DMS114 treated with DMSO at 0.1 percent for 48 hours (cell line): ENCODE measurements around the gene ZBTB7C.
"Not testable (repeated sequence)": the region's sequence is repeated elsewhere in the genome, so short reads cannot be mapped to it uniquely, and the experiment has no call there.

Experiments
- DNase-seq: peaks from one replicate; lab custom pipeline; 2025; ENCODE audit not compliant: unreplicated experiment; lab: John Stamatoyannopoulos, UW

ZBTB7C gene

GRCh38 chr18:48408727-48409590 lies at the start of gene ZBTB7C:
ZBTB7C (minus strand) TSS chr18:48409383.
- DNase-seq, result no peak

GRCh38 chr18:48456838-48457237 lies 47.7 kb upstream of the ZBTB7C start:
- no peak for DNase-seq

DNA sequence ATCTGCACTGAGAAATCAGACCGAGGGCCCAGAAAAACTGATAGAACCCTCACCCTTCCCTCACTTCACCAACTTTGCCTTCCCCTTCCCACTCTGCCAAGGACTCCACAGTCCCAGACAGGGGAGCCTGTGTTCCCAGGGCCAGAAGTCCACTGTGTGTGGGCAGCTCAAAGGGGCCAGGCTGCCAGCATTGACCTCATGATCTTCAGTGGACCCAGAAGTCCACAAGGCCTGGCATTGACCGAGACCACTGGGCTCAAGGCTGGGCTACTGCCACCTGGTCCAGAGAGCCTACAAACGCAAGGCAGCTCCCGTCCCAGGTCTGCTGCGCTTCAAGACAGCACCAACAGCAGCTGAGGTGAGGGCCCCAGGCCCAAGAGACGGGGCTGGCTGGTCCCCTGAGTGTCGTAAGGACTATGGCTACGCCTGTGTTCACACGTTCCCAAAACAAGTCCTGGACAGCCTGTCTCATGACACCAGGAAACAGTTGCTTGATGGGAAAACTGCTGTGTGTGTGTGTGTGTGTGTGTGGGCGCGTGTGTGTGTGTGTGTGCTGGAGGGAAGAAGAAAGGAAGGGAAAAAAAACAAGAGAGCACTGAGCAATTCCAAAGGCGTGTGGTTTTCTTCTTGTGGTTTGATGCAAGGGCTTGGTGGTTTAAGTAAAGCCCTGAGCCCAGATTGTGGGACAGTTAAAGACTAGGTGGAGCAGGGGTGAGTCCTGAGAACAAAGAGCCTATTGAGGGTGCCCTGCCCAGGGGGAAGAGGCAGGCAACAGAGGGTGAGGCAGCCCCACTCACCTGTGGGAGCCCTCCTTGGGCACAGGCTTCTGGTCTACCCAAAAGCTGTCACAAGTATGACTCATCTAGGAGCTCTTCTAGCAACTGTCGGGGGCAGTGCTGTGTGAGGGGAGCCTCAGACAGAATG lies 46.6 kb upstream of the ZBTB7C start:
- DNase-seq, result no peak

GRCh38 chr18:48454261-48454757 lies 45.1 kb upstream of the ZBTB7C start:
- DNase-seq, result no peak

DNA sequence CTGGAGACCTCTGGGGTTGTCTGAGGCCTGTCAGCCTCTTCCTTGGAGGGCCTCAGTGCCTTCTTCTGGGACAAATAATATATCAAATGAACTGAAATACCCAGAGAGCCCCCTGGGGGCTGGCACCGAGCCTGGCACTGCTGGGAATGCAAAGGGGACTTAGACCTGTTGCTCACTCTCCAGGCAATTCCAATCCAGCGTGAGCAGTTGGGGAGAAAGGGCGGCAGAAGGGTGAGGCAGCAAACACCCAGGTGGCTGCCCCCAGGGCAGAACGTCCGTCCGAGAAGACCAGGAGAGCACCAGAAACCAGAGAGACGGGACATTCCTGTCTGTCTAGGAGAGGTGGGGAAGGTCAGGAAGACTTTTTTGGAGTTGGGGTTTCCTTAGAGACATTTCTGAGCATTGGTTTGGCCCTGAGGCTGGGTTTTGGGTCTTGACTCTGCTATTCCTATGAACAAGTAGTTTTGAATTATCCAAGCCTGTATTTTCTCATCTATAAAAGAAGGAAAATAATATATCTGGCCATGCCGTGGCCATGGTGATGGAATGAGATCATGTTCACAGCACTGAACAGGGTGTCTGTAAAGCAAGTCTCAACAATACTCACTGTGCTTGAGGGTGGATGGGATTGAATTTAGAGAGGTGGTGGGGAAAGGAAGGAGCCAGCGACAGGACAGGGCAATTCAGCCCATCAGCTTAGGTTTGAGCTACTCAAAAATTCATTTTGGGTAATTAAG lies 44.3 kb upstream of the ZBTB7C start:
- no peak for DNase-seq

DNA sequence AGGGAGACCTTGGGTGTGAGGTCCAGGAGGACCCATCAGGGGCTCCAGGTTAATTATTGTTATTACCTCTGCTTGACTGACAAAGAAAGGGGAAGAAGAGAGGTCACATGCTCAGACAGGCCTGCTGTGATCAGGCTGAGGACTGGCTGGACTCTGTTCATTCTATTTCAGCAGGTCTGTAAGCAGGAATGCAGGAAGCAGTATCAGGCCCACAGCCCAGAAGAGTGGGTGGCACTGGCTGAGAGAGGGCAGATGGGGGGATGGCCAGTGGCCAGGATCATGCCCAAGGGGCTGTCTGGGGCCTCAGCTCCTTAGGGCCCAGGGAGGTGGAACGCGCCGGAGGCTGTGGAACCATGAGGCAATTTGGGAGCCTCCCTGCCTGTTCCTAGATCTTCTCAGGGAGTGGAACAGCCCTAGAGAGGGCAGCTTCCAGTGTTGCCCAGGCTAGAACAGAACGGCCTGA lies 43.7 kb upstream of the ZBTB7C start:
- DNase-seq, result no peak

GRCh38 chr18:48450685-48451084 lies 41.5 kb upstream of the ZBTB7C start:
- no peak for DNase-seq

DNA sequence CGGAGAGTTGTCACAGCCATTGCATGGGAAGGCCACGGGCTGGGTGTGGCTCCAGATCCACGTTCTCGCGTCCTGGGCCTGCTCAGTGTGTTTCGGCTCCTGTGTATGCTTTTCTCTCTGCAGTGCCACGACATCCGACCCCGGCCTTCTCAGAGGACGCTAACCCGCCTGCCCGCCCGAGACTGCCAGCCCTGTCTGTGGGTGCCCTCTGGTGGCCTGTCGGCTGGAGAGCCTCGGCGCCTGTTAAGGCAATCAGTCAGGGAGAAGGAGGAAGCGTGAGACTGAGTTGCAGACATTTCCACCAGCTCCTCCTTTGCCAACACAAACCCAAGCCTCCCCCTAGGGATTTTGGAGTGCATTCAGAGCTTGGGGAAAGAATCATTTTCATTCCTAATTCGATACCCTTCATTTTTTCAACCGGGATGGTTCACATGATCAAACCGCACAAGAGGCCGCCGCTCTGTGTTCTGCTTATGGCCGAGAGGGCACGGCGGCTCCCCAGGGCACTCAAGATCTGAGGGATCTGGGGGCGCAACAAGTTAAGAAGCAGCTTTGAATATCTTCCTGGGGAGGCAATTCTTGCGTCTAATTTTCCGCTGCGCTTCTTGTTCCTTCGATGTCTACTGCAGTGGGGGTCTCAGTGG lies 37.5 kb upstream of the ZBTB7C start:
- peak; percentile 53 for DNase-seq

DNA sequence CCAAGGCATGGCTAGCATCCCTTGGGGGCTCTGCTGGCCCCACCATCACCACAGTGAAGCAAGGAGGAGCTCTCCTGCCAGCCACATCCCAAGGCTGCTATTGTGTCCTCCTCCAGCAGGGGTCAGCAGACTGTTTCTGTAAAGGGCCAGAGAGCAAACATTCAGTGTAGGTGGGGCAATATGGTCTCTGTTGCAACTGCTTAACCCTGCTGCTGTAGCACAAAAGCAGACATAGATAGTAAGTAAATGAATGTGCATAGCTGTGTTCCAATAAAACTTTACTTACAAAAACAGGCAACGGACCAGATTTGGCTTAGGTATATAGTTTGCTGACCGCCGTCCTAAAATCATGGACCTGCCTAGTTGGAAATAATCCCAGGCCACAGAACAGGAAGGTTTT lies 36.4 kb upstream of the ZBTB7C start:
- peak; percentile 39 for DNase-seq

GRCh38 chr18:48442761-48443160 lies 33.6 kb upstream of the ZBTB7C start:
- DNase-seq, result no peak

GRCh38 chr18:48441405-48441881 lies 32.3 kb upstream of the ZBTB7C start:
- DNase-seq, result no peak

DNA sequence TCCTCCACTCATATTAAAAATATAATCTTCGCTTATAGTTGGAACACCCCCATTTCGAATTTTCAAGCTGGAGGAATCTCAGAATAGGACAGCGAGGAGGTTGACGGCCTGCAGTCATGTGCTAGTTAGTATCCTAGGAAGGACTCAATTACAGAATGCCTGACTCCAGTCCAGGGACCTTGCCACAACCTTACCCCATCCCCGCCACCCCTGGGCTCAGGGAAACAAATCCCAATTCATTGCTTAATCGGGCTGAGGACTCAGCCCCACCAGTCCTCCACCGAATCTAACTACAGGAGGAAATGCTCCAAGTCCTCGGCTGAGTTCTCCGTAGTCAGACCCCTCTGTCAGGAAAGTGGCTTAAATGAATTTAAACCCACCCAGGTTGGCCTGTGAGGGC lies 31.7 kb upstream of the ZBTB7C start:
- DNase-seq, result no peak

GRCh38 chr18:48436907-48437306 lies 27.7 kb upstream of the ZBTB7C start:
- DNase-seq, result no peak

DNA sequence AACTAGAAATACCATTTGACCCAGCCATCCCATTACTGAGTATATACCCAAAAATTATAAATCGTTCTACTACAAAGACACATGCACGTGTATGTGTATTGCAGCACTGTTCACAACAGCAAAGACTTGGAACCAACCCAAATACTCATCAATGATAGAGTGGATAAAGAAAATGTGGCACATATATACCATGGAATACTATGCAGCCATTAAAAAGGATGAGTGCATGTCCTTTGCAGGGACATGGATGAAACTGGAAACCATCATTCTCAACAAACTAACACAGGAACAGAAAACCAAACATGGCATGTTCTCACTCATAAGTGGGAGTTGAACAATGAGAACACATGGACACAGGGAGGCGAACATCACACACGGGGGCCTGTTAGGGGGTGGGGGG lies 25.2 kb upstream of the ZBTB7C start:
- DNase-seq, result not testable (repeated sequence)

- no peak for DNase-seq
Measured at GRCh38 chr18:48433541-48433940, 24.4 kb upstream of the ZBTB7C start.

DNA sequence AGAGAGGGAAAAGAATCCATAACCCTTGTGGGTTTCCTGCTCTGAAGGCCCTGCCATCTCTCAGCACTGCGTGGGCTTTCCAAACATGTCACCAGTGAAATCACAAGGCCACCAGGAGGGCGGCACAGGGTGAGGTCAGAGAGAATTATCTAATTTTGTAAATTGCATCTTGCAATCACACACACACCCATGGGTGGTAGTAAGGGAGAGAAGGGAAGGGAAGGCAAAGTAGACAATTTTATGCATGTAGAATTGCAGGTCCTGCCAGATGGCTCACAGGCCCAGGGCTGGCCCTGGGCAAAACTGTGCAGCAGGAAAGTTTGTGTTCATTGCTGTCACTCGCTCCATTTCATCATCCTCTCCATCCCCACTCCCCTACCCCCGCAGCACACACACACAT lies 21.0 kb upstream of the ZBTB7C start:
- DNase-seq, result no peak

DNA sequence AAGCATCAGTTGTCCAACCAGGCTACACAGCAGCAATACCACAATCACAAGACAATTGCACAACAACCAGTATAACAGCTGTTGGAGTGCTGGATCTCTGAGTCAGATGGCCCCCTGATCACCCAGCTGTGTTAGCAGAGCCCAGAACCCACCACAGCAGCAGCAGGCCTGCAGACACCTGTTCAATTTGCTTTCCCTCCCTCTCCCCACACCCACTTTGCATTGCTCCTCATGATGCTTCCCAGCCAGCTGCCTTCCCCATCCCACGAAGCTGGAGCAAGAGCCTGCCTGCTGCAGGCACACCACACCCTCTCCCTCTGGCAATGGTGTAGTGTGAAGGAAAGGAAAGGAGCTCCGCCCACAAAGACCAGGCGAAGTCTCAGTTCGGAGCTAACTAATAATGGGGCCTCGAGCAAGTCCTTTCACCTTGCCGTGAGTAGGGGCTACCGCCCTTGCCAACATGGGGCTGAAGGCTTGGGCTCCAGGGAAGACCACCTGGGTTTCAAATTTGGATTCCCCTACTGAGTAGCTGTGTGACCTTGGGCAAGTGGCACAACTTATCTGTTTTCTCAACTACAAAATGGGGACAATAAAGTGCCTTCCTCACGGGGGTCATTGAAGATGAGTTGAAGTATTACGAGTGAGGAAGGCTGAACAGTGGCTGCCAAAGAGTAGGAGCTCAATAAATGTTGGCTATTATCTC lies 19.4 kb upstream of the ZBTB7C start:
- DNase-seq, result no peak

DNA sequence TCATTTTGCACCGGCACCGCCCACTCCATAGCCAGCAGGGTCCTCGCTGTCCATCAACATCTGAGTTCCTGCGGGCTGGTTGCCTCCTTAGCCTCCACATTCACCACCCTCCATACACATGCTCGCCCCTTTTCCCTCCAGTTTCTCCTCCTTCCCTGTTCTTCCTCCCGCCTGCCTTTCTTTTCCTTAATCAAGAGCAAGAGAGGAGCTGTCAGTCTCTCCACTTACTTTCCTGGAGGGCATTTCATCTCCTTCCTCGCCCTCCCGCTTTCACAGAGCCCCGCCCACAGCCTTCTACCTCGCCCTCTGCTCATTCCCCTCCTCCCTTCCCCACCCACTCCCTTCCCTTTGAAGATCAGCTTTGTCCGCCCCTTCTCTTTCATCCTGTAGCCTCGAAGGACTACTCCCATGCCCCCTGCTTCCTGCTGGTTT lies 13.8 kb upstream of the ZBTB7C start:
- no peak for DNase-seq

- DNase-seq, result no peak
Measured at GRCh38 chr18:48419277-48420022, 10.3 kb upstream of the ZBTB7C start.
